ENCODE results near the gene CDHR2. TPM values are rescaled to one million over a fixed set of nuclear protein-coding genes. Genes with fewer than 3 reads are reported as not detected.

CDHR2 gene
- total RNA-seq, 4 donors from 2014 or later, result not detected

DNA sequence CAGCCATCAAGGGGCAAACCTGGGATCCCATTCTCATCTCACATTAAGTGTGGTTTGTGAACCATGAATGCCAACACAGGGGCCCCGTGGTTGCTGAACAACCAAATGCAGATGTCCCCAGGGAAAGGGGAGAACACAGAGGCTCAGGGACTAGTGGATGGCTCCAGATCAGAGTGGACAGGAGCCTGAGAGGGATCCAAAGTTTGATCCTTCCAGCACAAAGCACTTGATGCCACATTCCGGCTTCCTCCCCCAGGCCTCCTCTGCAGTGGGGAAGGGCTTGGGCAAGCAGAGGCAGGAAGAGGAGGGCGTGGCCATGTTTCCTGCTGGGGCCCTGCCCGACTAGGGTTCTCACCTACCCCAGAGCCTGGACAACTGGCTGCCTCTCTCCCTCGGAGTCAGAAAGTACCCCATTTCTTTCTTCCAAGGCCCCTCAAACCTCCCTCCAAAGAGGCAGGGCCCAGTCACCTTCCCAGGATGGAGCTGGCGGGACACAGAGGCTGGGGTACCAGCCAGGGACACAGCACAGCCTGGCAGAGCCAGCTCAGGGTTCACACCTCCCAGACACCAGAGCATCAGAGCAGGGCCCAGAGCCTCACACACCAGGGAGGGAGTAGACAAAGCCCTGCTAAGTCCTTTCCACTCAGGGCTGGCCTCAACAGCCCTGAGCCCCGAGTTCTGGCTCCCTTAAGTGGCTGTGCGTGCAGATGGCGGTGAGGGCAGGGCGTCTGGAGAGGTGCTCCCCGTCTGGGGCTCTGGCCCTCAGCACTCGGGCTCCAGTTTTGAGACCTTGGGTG lies 7.6 kb upstream of the CDHR2 start:
- DNase-seq (ENCODE audit: low spot score) (no peak), ATAC-seq (ENCODE audit: low FRiP score) (no peak)
- TF ChIP-seq, protein P1, sequence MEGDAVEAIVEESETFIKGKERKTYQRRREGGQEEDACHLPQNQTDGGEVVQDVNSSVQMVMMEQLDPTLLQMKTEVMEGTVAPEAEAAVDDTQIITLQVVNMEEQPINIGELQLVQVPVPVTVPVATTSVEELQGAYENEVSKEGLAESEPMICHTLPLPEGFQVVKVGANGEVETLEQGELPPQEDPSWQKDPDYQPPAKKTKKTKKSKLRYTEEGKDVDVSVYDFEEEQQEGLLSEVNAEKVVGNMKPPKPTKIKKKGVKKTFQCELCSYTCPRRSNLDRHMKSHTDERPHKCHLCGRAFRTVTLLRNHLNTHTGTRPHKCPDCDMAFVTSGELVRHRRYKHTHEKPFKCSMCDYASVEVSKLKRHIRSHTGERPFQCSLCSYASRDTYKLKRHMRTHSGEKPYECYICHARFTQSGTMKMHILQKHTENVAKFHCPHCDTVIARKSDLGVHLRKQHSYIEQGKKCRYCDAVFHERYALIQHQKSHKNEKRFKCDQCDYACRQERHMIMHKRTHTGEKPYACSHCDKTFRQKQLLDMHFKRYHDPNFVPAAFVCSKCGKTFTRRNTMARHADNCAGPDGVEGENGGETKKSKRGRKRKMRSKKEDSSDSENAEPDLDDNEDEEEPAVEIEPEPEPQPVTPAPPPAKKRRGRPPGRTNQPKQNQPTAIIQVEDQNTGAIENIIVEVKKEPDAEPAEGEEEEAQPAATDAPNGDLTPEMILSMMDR (IDR thresholded peaks at IDR 0.05), result no peak

DNA sequence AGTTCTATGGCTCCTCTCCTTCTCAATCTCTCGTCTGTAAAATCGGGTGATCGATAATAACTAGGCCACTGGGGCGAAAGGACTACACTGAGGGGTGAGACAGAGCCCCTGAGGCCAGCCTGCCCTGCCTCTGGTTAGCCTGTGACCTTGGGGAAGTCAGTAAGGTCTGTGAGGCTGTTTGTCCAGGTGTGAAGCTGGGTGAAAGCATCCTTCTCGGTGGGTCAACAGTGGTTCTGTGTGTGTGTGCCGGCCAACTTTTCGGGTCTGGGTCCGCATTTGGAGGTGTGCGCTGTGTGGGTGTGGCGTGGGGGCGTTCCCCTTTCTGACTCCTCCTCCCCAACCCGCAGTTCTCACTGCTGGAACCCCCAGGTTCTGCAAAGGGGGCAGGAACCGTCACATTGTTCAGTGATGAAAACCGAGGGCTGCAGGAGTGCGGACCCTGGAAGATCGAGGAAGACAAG lies 7.0 kb upstream of the CDHR2 start:
- DNase-seq (ENCODE audit: low spot score) (no peak), ATAC-seq (ENCODE audit: low FRiP score) (no peak)
- TF ChIP-seq, protein P1 (IDR thresholded peaks at IDR 0.05), result no peak

DNA sequence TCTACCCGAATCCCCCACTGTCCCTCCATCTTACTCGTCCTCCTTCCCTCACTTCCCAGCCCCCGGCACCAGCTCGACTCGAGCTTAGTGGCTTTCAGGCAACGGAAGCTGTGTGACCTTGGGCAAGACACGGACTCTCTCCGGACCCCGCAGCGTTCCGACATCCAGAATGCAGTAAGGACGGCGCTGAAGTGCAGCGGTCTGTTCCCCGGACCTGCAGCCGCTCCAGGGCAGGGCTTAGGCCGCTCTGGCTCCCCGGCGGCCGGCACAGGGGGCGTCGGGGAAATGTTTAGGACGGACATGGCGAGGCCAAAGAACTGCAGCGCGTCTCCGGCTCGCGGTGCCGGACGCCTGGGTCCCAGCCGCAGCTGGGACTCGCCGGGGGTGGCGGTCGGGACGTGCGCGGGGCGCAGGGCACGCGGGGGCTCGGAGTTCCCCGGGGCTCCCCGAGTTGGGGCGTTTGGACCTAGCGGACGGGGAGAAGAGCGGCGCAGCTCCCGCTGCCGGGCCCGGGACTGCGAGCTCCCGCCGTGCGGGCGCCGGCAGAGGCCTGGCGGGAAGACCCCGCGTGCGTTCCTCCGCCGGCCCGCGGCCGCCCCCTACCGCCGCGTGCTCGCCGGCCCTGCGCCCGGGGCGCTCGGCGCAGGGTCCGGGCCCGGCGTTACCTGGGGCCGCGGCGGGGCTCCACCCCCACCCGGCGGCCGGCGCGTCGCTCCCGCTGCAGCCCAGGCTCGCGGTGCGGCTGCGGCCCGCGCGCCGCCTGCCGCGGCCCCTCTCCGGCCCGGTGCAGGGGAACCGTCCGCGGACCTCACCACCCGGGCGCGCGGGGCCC lies 6.3 kb upstream of the CDHR2 start:
- TF ChIP-seq, protein P1 (IDR thresholded peaks at IDR 0.05), result no peak
- ATAC-seq (ENCODE audit: low FRiP score), result peak; percentile 77
- no peak for DNase-seq (ENCODE audit: low spot score)

DNA sequence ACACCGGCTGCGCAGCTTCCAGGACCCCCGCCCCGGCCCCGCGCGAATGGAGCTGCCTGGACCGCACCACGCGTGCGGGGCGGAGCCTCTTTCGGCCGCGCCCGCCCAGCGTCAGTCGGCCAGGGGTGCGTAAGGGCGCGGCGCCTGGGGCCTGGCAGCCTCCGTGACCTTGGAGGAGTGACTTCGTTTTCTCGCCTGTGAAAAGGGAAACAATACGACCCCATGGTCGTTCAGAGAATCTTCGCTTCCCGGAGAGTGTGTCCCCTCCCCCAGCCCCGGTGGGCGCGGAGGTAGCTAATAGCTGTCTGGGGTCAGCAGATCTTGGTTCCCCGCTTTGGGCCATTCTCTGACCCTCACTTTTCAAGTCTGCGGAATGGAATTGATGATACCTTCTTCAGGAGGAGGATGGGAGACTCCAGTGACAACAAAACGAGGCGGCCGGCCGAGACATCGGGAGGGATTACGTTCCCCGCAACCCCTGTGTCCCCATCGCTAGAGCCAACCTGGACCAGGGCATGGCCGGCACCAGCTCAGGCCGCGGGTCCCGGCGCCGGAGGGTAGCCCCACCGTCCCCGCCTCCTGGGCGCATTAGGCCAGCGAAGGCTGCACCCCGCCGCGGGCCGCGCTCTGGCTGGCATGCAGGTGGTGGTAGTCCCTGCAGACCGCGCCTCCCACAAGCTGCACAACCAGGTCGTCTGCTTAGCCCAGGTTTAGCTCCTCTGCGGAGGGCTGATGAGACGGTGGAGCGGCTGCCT lies 5.5 kb upstream of the CDHR2 start:
- DNase-seq (ENCODE audit: low spot score) (no peak), ATAC-seq (ENCODE audit: low FRiP score) (peak; percentile 90)
- TF ChIP-seq, protein P1 (IDR thresholded peaks at IDR 0.05), result no peak

DNA sequence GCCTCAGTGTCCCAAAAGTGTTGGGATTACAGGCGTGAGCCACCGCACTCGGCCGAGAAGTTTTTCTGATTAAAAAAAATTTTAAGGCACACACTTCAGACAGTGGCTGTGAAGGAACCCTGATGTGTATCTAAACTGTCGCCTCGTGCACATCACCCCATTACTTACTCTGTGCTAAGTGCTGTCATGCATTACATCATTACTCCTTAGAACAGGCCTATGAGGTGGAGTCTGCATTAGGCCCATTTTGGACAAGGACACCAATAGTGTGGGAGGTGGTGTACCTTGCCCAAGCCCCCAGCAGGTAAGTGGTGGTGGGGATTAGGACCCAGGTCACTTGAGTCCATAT lies 3.8 kb upstream of the CDHR2 start:
- ATAC-seq (ENCODE audit: low FRiP score) (no peak), DNase-seq (ENCODE audit: low spot score) (no peak)
- TF ChIP-seq, protein P1 (IDR thresholded peaks at IDR 0.05), result no peak

DNA sequence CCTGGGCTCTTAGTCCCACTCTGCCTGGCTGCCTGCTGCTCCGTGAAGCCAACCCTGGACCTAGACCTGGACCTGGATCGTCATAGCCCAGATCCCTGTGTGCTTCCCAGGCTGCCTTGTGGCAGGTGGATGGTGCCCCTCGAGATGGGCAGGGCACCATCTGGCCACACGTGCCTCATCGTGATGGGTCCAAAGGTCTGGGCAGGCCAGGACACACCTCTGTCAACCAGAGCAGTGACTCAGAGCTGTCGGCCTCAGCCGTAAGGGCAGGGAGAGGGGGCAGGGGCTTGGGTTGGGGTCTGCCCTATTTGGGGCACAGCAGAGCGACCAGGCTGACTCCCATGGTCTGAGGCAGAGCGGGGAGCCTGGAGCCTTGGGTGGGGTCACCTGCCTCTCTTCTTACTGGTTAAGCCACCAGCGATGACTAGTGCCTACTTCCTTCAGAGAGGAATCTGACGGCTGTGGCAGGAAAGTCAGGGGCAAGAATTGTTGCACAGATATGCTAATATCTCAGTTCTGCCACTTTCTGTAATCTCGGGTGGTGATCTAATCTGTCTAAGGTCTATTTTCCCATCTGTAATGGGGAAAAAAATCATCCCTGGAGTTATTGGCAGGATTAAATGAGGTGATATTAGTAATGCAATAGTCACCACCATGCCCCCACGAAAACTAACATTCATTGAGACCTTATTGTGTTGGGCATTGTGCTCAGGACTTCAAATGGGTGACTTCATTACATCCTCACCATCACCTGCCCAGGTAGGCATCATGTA lies 3.2 kb upstream of the CDHR2 start:
- no peak for ATAC-seq (ENCODE audit: low FRiP score)
- TF ChIP-seq, protein P1 (IDR thresholded peaks at IDR 0.05), result no peak
- DNase-seq (ENCODE audit: low spot score), result no peak
